PFSK-1 (cell line): ENCODE results near the gene BRAF. TPM values are rescaled to one million over a fixed set of nuclear protein-coding genes. Genes with fewer than 3 reads are reported as not detected.

Experiments used
- FOXP2 ChIP-seq: optimal IDR thresholded peaks from 2 replicates; pipeline ENCODE3; 2011; ENCODE audit warnings: borderline replicate concordance, control low read depth, inconsistent platforms; ENCODE audit not compliant: insufficient read depth; ENCODE audit errors: extremely low read length, extremely low read depth
- POLR2AphosphoS5 ChIP-seq: IDR thresholded peaks from 2 replicates; pipeline ENCODE4 v1.6.1; 2012; ENCODE audit warnings: low read depth, mild to moderate bottlenecking, control low read depth, low read length, moderate library complexity
- REST ChIP-seq, 2 experiments: IDR thresholded peaks; 2 replicates each; pipeline versions ENCODE4 v1.6.1 to v1.8.0; 2011 to 2012; ENCODE audit warnings: low read depth in 2 of 2, low read length in 2 of 2, control low read depth in 1 of 2, inconsistent platforms in 1 of 2, mild to moderate bottlenecking in 1 of 2, moderate library complexity in 1 of 2; ENCODE audit not compliant: insufficient read depth in 1 of 2
- SIN3A ChIP-seq: IDR thresholded peaks from 2 replicates; pipeline ENCODE4 v1.6.1; 2012; ENCODE audit warnings: mild to moderate bottlenecking, low read length, moderate library complexity, borderline replicate concordance; ENCODE audit not compliant: insufficient read depth
- TAF1 ChIP-seq: IDR thresholded peaks from 2 replicates; pipeline ENCODE4 v1.6.1; 2012; ENCODE audit warnings: low read length, control low read depth, borderline replicate concordance; ENCODE audit not compliant: insufficient read depth
- polyA plus RNA-seq: library from polyadenylated mRNA; unstranded; fragments of >200 nt; gene quantifications from one replicate; pipeline ENCODE4 v1.2.1, GENCODE V29; 2012; ENCODE audit warnings: low read depth, missing spikeins; ENCODE audit not compliant: insufficient read length

The BRAF gene
- 5.2 TPM for polyA plus RNA-seq

GRCh38 chr7:140924821-140925421 lies at the start of gene BRAF:
BRAF (minus strand) TSS chr7:140924929; CDS start chr7:140924703, 226 bp downstream.
- TF ChIP-seq TAF1 (no peak), FOXP2 (peak; percentile 57), REST (IDR thresholded peaks at IDR 0.05; ENCODE audit: insufficient read depth in 1 of 2, low read depth in 2 of 2, low read length in 2 of 2) (no peak), POLR2AphosphoS5 (peak; percentile 80; the same call in 1 of the 2 replicates), SIN3A (no peak)

- no peak for TF ChIP-seq FOXP2
- no peak for TF ChIP-seq TAF1
- no peak for TF ChIP-seq POLR2AphosphoS5
- TF ChIP-seq SIN3A = no peak
- no peak for TF ChIP-seq REST (IDR thresholded peaks at IDR 0.05; ENCODE audit: insufficient read depth in 1 of 2, low read depth in 2 of 2, low read length in 2 of 2)
Observed at GRCh38 chr7:140972876-140973829, 48.4 kb upstream of the BRAF start.

- TF ChIP-seq FOXP2 (no peak), SIN3A (no peak), POLR2AphosphoS5 (no peak), REST (IDR thresholded peaks at IDR 0.05; ENCODE audit: insufficient read depth in 1 of 2, low read depth in 2 of 2, low read length in 2 of 2) (no peak), TAF1 (no peak)
Observed at GRCh38 chr7:140972344-140972743, 47.6 kb upstream of the BRAF start.

GRCh38 chr7:140967438-140967837 lies 42.7 kb upstream of the BRAF start:
- TF ChIP-seq REST (IDR thresholded peaks at IDR 0.05; ENCODE audit: insufficient read depth in 1 of 2, low read depth in 2 of 2, low read length in 2 of 2) = no peak
- TF ChIP-seq TAF1 = no peak
- no peak for TF ChIP-seq SIN3A
- no peak for TF ChIP-seq FOXP2
- no peak for TF ChIP-seq POLR2AphosphoS5
